ENCODE data around the gene MRPL55. TPM values are rescaled to one million over a fixed set of nuclear protein-coding genes. Genes with fewer than 3 reads are reported as not detected.
A peak's percentile ranks its signal among the peaks of the same experiment; 100 is the strongest.

Gene MRPL55
- total and polyA plus RNA-seq, 2 of the 4 experiments (the other 2 are of a cell fraction), result 48.9 to 95.4 TPM

DNA sequence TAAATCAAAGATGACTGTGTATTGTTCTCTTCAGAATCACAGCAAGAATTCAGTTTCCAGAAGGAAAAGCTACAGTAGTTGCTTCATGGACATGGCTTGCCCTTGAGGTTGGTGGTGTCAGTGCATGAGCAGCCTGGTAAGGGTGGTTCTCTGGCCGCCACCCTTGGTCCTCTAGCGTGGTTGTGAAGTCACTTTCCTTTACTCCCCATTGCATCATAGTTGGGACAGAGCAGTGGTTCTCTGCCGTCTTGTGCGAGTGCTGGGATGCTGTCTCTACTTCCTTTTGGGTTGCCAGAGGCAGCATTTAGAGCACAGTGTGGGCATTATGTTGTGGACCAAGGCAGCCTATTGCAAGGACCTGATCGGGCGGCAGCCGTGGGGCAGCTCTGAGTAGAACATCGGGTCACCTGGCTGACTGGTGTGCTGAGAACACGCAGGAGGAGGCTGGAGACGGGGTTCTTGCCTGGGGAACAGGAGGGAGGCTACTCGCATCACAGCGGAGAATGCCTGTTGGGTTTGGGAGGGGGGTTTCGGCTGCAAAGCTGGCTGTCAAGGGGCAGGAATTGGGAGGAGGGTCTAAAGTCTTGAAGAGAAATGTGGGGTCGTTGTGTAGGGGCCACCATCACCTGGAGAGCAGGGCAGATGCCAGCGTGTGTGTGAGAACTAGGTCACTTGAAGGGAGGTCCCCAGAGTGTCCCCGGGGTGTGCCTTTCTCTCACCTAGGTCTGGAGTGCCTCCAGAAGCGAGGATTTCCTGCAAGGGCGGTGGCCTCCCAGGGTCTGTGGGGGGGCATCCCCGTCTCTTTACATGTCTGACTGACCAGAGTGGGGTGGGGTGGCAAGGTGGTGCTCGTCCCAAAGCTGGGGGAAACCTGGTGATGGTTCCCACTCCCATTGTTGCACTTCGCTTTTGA lies 20.3 kb downstream of the MRPL55 start:
- Histone ChIP-seq H3K56ac (ENCODE audit: extremely low read depth, insufficient read depth, low read length) (no peak overlapping the region), H4K91ac (ENCODE audit: insufficient read depth, low read depth, low read length) (no peak overlapping the region), H3K36me3 (ENCODE audit: control insufficient read depth, insufficient read depth, low read length) (peaks cover 23% of the 10 kb centered on the region), H2BK5ac (ENCODE audit: low read depth, low read length, poor library complexity, severe bottlenecking) (no peak overlapping the region), H2AFZ (replicated peaks; ENCODE audit: low read length, poor library complexity) (no peak overlapping the region), H3K23ac (ENCODE audit: low read depth, low read length) (no peak overlapping the region), H3K9me3 (ENCODE audit: control insufficient read depth, insufficient read depth, low read length) (peaks cover under 1% of the 10 kb centered on the region; the same call in 1 of the 2 replicates), H3K14ac (replicated peaks; ENCODE audit: low read depth, low read length) (no peak overlapping the region), H2BK15ac (ENCODE audit: low read depth, low read length) (no peak overlapping the region), H4K5ac (ENCODE audit: low read depth, low read length) (no peak overlapping the region), H3K4ac (ENCODE audit: low read depth, low read length) (no peak overlapping the region), H2BK20ac (ENCODE audit: low read depth, low read length) (no peak overlapping the region), H3K4me3 (ENCODE audit: insufficient read depth, low read depth, low read length) (no peak overlapping the region), H3K27ac (ENCODE audit: insufficient read depth, low read length) (no peak overlapping the region), H4K8ac (ENCODE audit: low read depth in 2 of 2, low read length in 2 of 2) (no peak overlapping the region), H3K9ac (ENCODE audit: low read depth, low read length) (no peak overlapping the region), H3K4me1 (ENCODE audit: control insufficient read depth, insufficient read depth, low read length) (peaks cover 39% of the 10 kb centered on the region), H3K9me1 (ENCODE audit: insufficient read depth, low read length) (peaks cover 48% of the 10 kb centered on the region), H2BK120ac (ENCODE audit: low read depth, low read length) (no peak overlapping the region), H3K79me1 (ENCODE audit: low read depth in 1 of 2, low read length in 2 of 2) (peaks cover 0 to 48% of the 10 kb centered on the region in 2 experiments; a peak in 1 of 4 replicates), H2AK5ac (ENCODE audit: low read depth, low read length) (no peak overlapping the region), H4K20me1 (ENCODE audit: insufficient read depth, low read length) (peaks cover 100% of the 10 kb centered on the region), H3K27me3 (ENCODE audit: control insufficient read depth, insufficient read depth, low read length) (no peaks in the 10 kb centered on the region), H3K4me2 (ENCODE audit: low read depth, low read length) (no peak overlapping the region), H3K18ac (ENCODE audit: low read depth, low read length) (no peak overlapping the region), H2AK9ac (replicated peaks; ENCODE audit: low read depth, low read length, poor library complexity) (no peak overlapping the region)
- in situ Hi-C loops (cut with MboI; ENCODE audit: low sequenced_read_pairs) (loop anchor here (10.0 kb wide), 1 partner anchor 324 kb away; no protein-coding TSS in a partner anchor), dilution Hi-C loops (cut with HindIII; ENCODE audit: low sequenced_read_pairs, unreplicated experiment) (no loop called here), intact Hi-C loops (cut with micrococcal nuclease) (loop anchor here (10.0 kb wide), 1 partner anchor 604 kb away; no protein-coding TSS in a partner anchor)
- POLR2A ChIA-PET (ENCODE audit: unreplicated experiment), result no interaction called here
- BruUV-seq (replicated peaks), result no TSS peak
- CTCF ChIA-PET, result no interaction called here
- WGBS, 2 experiments (ENCODE audit: extremely low coverage in 2 of 2, insufficient read length in 1 of 2), result 100% methylated on average over 6 of the region's 21 CpGs; no CpG with 5 or more reads in 1 of the 2 experiments
- ATAC-seq (ENCODE audit: low read depth), result no peak
- TF ChIP-seq CEBPB (IDR thresholded peaks at IDR 0.05; ENCODE audit: low read depth, low read length), result peak; percentile 76
- TF ChIP-seq SMC3 (IDR thresholded peaks at IDR 0.05; ENCODE audit: low read depth, low read length), result no peak
- DNase-seq, result no peak
